Uterus (tissue), 2 donors: ENCODE data around the gene CDH24.

Source experiments
- CTCF ChIP-seq, 4 experiments: fragments of 200-600 bp in 2 of 4; fragments of 450-650 bp in 2 of 4; sonication (generic) in 2 of 4; IDR thresholded peaks; one replicate each; pipeline ENCODE4 v1.5.1; 2016 to 2019; ENCODE audit warnings: antibody characterized with exemption in 4 of 4, mild to moderate bottlenecking in 2 of 4, moderate library complexity in 1 of 4
- POLR2A ChIP-seq, 2 donors: fragments of 450-650 bp; IDR thresholded peaks; one replicate each; pipeline ENCODE4 v1.6.1; 2016; ENCODE audit warnings: antibody characterized with exemption in 2 of 2, mild to moderate bottlenecking in 1 of 2, moderate library complexity in 1 of 2

- TF ChIP-seq CTCF (IDR thresholded peaks at IDR 0.05), result no peak
- no peak for TF ChIP-seq POLR2A (IDR thresholded peaks at IDR 0.05)
These were observed 12.1 kb upstream of the CDH24 start for GRCh38 chr14:23069413-23069806.
